CD14-positive monocyte (primary cell): ENCODE results near the gene PRRX2. TPM values are rescaled to one million over a fixed set of nuclear protein-coding genes. Genes with fewer than 3 reads are reported as not detected.

Experiments
- DNase-seq, 3 donors: peaks; one replicate each; pipeline ENCODE4 v3.0.0-alpha.2; 2011 to 2022
- H2AFZ ChIP-seq: 2 replicates; pipeline ENCODE4 v1.6.0; 2012; ENCODE audit warnings: mild to moderate bottlenecking, low read depth, low read length, inconsistent platforms; ENCODE audit not compliant: insufficient read depth, poor library complexity, severe bottlenecking
- H3K27ac ChIP-seq, 2 donors: 1 replicate in 1 of 2; 2 replicates in 1 of 2; pipeline ENCODE4 v1.5.1; 2012 to 2013; ENCODE audit warnings: low read length in 2 of 2, control low read depth in 1 of 2, inconsistent platforms in 1 of 2, low read depth in 1 of 2, mild to moderate bottlenecking in 1 of 2
- H3K27me3 ChIP-seq, 2 donors: one replicate each; pipeline versions ENCODE4 v1.6.0 to v1.6.1; 2011 to 2013; ENCODE audit warnings: low read length in 2 of 2; ENCODE audit not compliant: control insufficient read depth in 2 of 2, insufficient read depth in 2 of 2
- H3K36me3 ChIP-seq, 2 donors: replicated peaks in 1 of 2; 1 replicate in 1 of 2; 2 replicates in 1 of 2; pipeline versions ENCODE4 v1.5.1 to v1.6.1; 2012 to 2013; ENCODE audit warnings: low read length in 2 of 2, control low read depth in 1 of 2, inconsistent platforms in 1 of 2, mild to moderate bottlenecking in 1 of 2; ENCODE audit not compliant: insufficient read depth in 2 of 2, control insufficient read depth in 1 of 2
- H3K4me1 ChIP-seq, 2 donors: 1 replicate in 1 of 2; 2 replicates in 1 of 2; pipeline versions ENCODE4 v1.5.1 to v1.6.1; 2012 to 2013; ENCODE audit warnings: low read length in 2 of 2, control low read depth in 1 of 2, inconsistent platforms in 1 of 2, mild to moderate bottlenecking in 1 of 2, moderate library complexity in 1 of 2; ENCODE audit not compliant: insufficient read depth in 2 of 2, control insufficient read depth in 1 of 2
- H3K4me2 ChIP-seq: replicated peaks from 2 replicates; pipeline ENCODE3; 2012; ENCODE audit warnings: low read length, moderate library complexity, mild to moderate bottlenecking; ENCODE audit not compliant: poor library complexity, severe bottlenecking; ENCODE audit errors: extremely low read depth
- H3K4me3 ChIP-seq, 3 experiments: fragments of 200-600 bp in 1 of 3; sonication (generic) in 1 of 3; replicated peaks in 1 of 3; 1 replicate in 2 of 3; 2 replicates in 1 of 3; pipeline ENCODE4 v1.5.1; 2011 to 2013; ENCODE audit warnings: low read length in 3 of 3, mild to moderate bottlenecking in 3 of 3, control low read depth in 2 of 3, low read depth in 2 of 3, inconsistent platforms in 1 of 3, moderate library complexity in 1 of 3
- H3K79me2 ChIP-seq: 2 replicates; pipeline ENCODE4 v1.6.0; 2012; ENCODE audit warnings: mild to moderate bottlenecking, control low read depth, inconsistent platforms, low read length, moderate library complexity; ENCODE audit not compliant: insufficient read depth
- H3K9ac ChIP-seq: 2 replicates; pipeline ENCODE4 v1.6.0; 2017; ENCODE audit warnings: low read length, mild to moderate bottlenecking; ENCODE audit not compliant: insufficient read depth, poor library complexity, severe bottlenecking
- H3K9me3 ChIP-seq, 2 donors: replicated peaks in 1 of 2; 1 replicate in 1 of 2; 2 replicates in 1 of 2; pipeline versions ENCODE4 v1.5.1 to v1.6.1; 2012 to 2013; ENCODE audit warnings: low read length in 2 of 2, control low read depth in 1 of 2; ENCODE audit not compliant: control insufficient read depth in 1 of 2, insufficient read depth in 1 of 2
- H4K20me1 ChIP-seq: 2 replicates; pipeline ENCODE4 v1.6.0; 2012; ENCODE audit warnings: mild to moderate bottlenecking, low read length, control low read depth, moderate library complexity; ENCODE audit not compliant: insufficient read depth
- H3K27ac Mint-ChIP-seq, 7 donors: one replicate each; pipeline ENCODE4 v1.8.0; 2020; ENCODE audit warnings: mild to moderate bottlenecking in 7 of 7, mixed read lengths in 7 of 7, moderate library complexity in 6 of 7, inconsistent platforms in 2 of 7
- H3K27me3 Mint-ChIP-seq, 3 donors: one replicate each; pipeline ENCODE4 v1.8.0; 2021 to 2022; ENCODE audit warnings: low read depth in 3 of 3, mild to moderate bottlenecking in 3 of 3, mixed read lengths in 3 of 3, moderate library complexity in 3 of 3, inconsistent platforms in 1 of 3
- H3K36me3 Mint-ChIP-seq, 2 donors: one replicate each; pipeline ENCODE4 v1.8.0; 2020; ENCODE audit warnings: mixed read lengths in 2 of 2, inconsistent platforms in 1 of 2, mild to moderate bottlenecking in 1 of 2
- H3K4me1 Mint-ChIP-seq: one replicate; pipeline ENCODE4 v1.8.0; 2020; ENCODE audit warnings: mild to moderate bottlenecking, mixed read lengths
- H3K4me3 Mint-ChIP-seq, 2 donors: one replicate each; pipeline ENCODE4 v1.8.0; 2020; ENCODE audit warnings: mild to moderate bottlenecking in 2 of 2, mixed read lengths in 2 of 2, moderate library complexity in 1 of 2
- H3K9me3 Mint-ChIP-seq, 7 donors: one replicate each; pipeline ENCODE4 v1.8.0; 2020 to 2022; ENCODE audit warnings: mixed read lengths in 7 of 7, mild to moderate bottlenecking in 6 of 7, moderate library complexity in 6 of 7, inconsistent platforms in 2 of 7
- CTCF ChIP-seq: fragments of 200-600 bp; IDR thresholded peaks from one replicate; pipeline ENCODE4 v1.8.0; 2022; ENCODE audit warnings: antibody characterized with exemption, mild to moderate bottlenecking
- WGBS: methylation state at CpG from one replicate; pipeline ENCODE4 v1.1.5; 2013; ENCODE audit warnings: missing lambda C conversion rate; ENCODE audit not compliant: insufficient coverage; 5-methylcytosine and 5-hydroxymethylcytosine counted together
- intact Hi-C, 2 donors: fragments of 100-400 bp; cut with micrococcal nuclease; formaldehyde crosslinking; loops; one replicate each; pipeline versions ENCODE4 v1.15.0 to v1.15.1; 2023
- polyA plus RNA-seq, 3 donors: library from polyadenylated mRNA; depleted of rRNA in 1 of 3; unstranded in 2 of 3; stranded (reverse) in 1 of 3; fragments of 300-500 nt in 2 of 3; fragments of >200 nt in 1 of 3; fragmentation: Illumina TruSeq in 2 of 3; gene quantifications; 1 replicate in 2 of 3; 2 replicates in 1 of 3; pipeline ENCODE4 v1.2.3, GENCODE V29; 2012 to 2021

Gene PRRX2
- polyA plus RNA-seq, 3 donors: not detected

DNA sequence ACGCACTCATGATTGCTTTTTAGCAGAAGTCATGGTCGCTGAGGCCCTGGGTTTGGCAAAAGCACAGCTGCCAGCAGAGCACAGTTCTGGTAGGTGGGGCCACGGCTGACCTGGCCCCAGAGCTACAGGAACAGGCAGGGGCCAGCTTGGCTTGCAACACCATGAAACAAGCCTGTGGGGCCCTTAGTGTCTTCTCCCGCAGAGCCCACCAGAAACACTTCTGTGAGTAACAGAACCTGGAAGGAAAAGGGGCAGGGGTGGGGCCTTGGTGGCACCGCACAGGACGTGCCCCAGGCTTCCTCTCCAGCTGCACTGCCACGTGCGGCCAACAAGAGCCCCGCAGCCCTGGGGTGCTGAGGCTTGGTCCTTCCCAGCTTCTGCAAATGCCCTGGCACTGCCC lies 28.3 kb upstream of the PRRX2 start:
- Histone ChIP-seq H3K9me3 (no peaks in the 10 kb centered on the region), H3K79me2 (peaks cover 48% of the 10 kb centered on the region), H3K27ac (no peak overlapping the region), H3K4me1 (peaks cover 15 to 23% of the 10 kb centered on the region in 2 donors), H2AFZ (no peak overlapping the region), H3K27me3 (no peaks in the 10 kb centered on the region), H3K4me2 (no peak overlapping the region), H4K20me1 (peaks cover 91% of the 10 kb centered on the region), H3K9ac (no peak overlapping the region), H3K4me3 (no peak overlapping the region), H3K36me3 (peaks cover 61 to 73% of the 10 kb centered on the region in 2 donors)
- H3K9me3 Mint-ChIP-seq: no peaks in the 10 kb centered on the region
- intact Hi-C loops: no loop called here
- H3K4me1 Mint-ChIP-seq: peaks cover 25% of the 10 kb centered on the region
- no peak overlapping the region for H3K4me3 Mint-ChIP-seq
- 11% methylated on average over 3 of the region's 9 CpGs for WGBS
- peaks cover 43 to 67% of the 10 kb centered on the region in 2 donors for H3K36me3 Mint-ChIP-seq
- H3K27me3 Mint-ChIP-seq: peaks cover 0 to 3% (median 0%) of the 10 kb centered on the region in 3 donors
- no peak for DNase-seq
- TF ChIP-seq CTCF: no peak
- peak overlapping the region in 2 of 7 donors; percentile 15 to 30 for H3K27ac Mint-ChIP-seq

GRCh38 chr9:129637673-129638439 lies 27.6 kb upstream of the PRRX2 start:
- no peak overlapping the region for H3K4me3 Mint-ChIP-seq
- peaks cover 40% of the 10 kb centered on the region for H3K79me2 ChIP-seq
- peaks cover 19 to 29% of the 10 kb centered on the region in 2 donors for H3K4me1 ChIP-seq
- peaks cover 29% of the 10 kb centered on the region for H3K4me1 Mint-ChIP-seq
- peaks cover 37 to 59% of the 10 kb centered on the region in 2 donors for H3K36me3 Mint-ChIP-seq
- H3K27ac ChIP-seq: no peak overlapping the region
- no peak for TF ChIP-seq CTCF
- H3K4me3 ChIP-seq: no peak overlapping the region
- 62% methylated on average over 29 of the region's 29 CpGs for WGBS
- H3K4me2 ChIP-seq: no peak overlapping the region
- no peak overlapping the region for H2AFZ ChIP-seq
- DNase-seq: no peak
- peaks cover 57 to 66% of the 10 kb centered on the region in 2 donors for H3K36me3 ChIP-seq
- H3K27me3 Mint-ChIP-seq: peaks cover 0 to 3% (median 0%) of the 10 kb centered on the region in 3 donors
- H3K27me3 ChIP-seq: no peaks in the 10 kb centered on the region
- peaks cover 83% of the 10 kb centered on the region for H4K20me1 ChIP-seq
- H3K9me3 Mint-ChIP-seq: no peaks in the 10 kb centered on the region
- intact Hi-C loops: no loop called here
- H3K9me3 ChIP-seq: no peaks in the 10 kb centered on the region
- peak overlapping the region in 4 of 7 donors; percentile 1 to 60 (median 48) for H3K27ac Mint-ChIP-seq
- H3K9ac ChIP-seq: no peak overlapping the region
